Midbrain (tissue), 1 donor: ENCODE data around the gene NLGN4X.
A peak's percentile ranks its signal among the peaks of the same experiment; 100 is the strongest.

Source experiments
- DNase-seq: peaks from one replicate; lab custom pipeline; 2025; lab: John Stamatoyannopoulos, UW

The NLGN4X gene

GRCh38 chrX:6005856-6006255 lies 222.8 kb downstream of the NLGN4X start:
- DNase-seq: no peak

- DNase-seq: no peak
Measured at GRCh38 chrX:6004529-6004928, 224.1 kb downstream of the NLGN4X start.

GRCh38 chrX:6002056-6002455 lies 226.6 kb downstream of the NLGN4X start:
- DNase-seq: no peak

- DNase-seq: no peak
Measured at GRCh38 chrX:5998901-5999300, 229.8 kb downstream of the NLGN4X start.

GRCh38 chrX:5998456-5998855 lies 230.2 kb downstream of the NLGN4X start:
- no peak for DNase-seq

GRCh38 chrX:5991393-5991792 lies 237.3 kb downstream of the NLGN4X start:
- DNase-seq: no peak

GRCh38 chrX:5979338-5979737 lies 249.3 kb downstream of the NLGN4X start:
- DNase-seq: no peak

- no peak for DNase-seq
Measured at GRCh38 chrX:5976332-5976731, 252.3 kb downstream of the NLGN4X start.

GRCh38 chrX:5971300-5971699 lies 257.4 kb downstream of the NLGN4X start:
- no peak for DNase-seq

GRCh38 chrX:5965406-5965805 lies 263.3 kb downstream of the NLGN4X start:
- DNase-seq: no peak

- no peak for DNase-seq
Measured at GRCh38 chrX:5959286-5959685, 269.4 kb downstream of the NLGN4X start.

- DNase-seq: no peak
Measured at GRCh38 chrX:5958523-5958922, 270.1 kb downstream of the NLGN4X start.

- no peak for DNase-seq
Measured at GRCh38 chrX:5957506-5957905, 271.2 kb downstream of the NLGN4X start.

- no peak for DNase-seq
Measured at GRCh38 chrX:5936438-5936837, 292.2 kb downstream of the NLGN4X start.

GRCh38 chrX:5928224-5928623 lies 300.4 kb downstream of the NLGN4X start:
- DNase-seq: no peak

GRCh38 chrX:5916945-5917344 lies 311.7 kb downstream of the NLGN4X start:
- no peak for DNase-seq

GRCh38 chrX:5915783-5916182 lies 312.9 kb downstream of the NLGN4X start:
- no peak for DNase-seq

GRCh38 chrX:5907207-5907606 lies 321.5 kb downstream of the NLGN4X start:
- no peak for DNase-seq

- DNase-seq: peak; percentile 9
Measured at GRCh38 chrX:5903586-5904190, 325.0 kb downstream of the NLGN4X start.

- DNase-seq: no peak
Measured at GRCh38 chrX:5898463-5898862, 330.2 kb downstream of the NLGN4X start.

GRCh38 chrX:5891378-5891777 lies 337.3 kb downstream of the NLGN4X start:
- no peak for DNase-seq

GRCh38 chrX:5876984-5877596 lies 351.6 kb downstream of the NLGN4X start:
- no peak for DNase-seq

GRCh38 chrX:5870238-5870637 lies 358.4 kb downstream of the NLGN4X start:
- DNase-seq: no peak

GRCh38 chrX:5869786-5870185 lies 358.9 kb downstream of the NLGN4X start:
- DNase-seq: no peak
